GM12892 (cell line): ENCODE data around the gene PTPN14.
"Not testable (repeated sequence)": the region's sequence is repeated elsewhere in the genome, so short reads cannot be mapped to it uniquely, and the experiment has no call there.

Source experiments
- DNase-seq: peaks from one replicate; pipeline ENCODE4 v3.0.0; 2011; ENCODE audit not compliant: insufficient read length
- FAIRE-seq: peaks from 2 replicates; lab custom pipeline; 2011; peaks lifted over from hg19 to GRCh38; lab: Jason Lieb, UNC
- POLR2A ChIP-seq: IDR thresholded peaks from 2 replicates; pipeline ENCODE4 v1.6.1; 2011; ENCODE audit warnings: low read depth, low read length, control low read depth
- POLR2AphosphoS5 ChIP-seq: IDR thresholded peaks from 2 replicates; pipeline ENCODE4 v1.6.1; 2011; ENCODE audit warnings: low read depth, low read length, control low read depth
- TAF1 ChIP-seq: IDR thresholded peaks from 2 replicates; pipeline ENCODE4 v1.6.1; 2011; ENCODE audit warnings: low read depth, mild to moderate bottlenecking, control low read depth, low read length, borderline replicate concordance

PTPN14 gene

GRCh38 chr1:214579183-214579582, 27.8 kb upstream of the PTPN14 start:
- DNase-seq, result no peak
- FAIRE-seq, result no peak

GRCh38 chr1:214576120-214576519, 24.7 kb upstream of the PTPN14 start:
- not testable (repeated sequence) for DNase-seq, FAIRE-seq

More at GRCh38 chr1:214579183-214579582, 27.8 kb upstream of the PTPN14 start:
- TF ChIP-seq TAF1, result no peak

- TF ChIP-seq POLR2A, result no peak
- no peak for TF ChIP-seq POLR2AphosphoS5
- no peak for TF ChIP-seq TAF1
- no peak for FAIRE-seq
These were observed 23.4 kb upstream of the PTPN14 start for GRCh38 chr1:214574598-214575411.

GRCh38 chr1:214573386-214574318, 22.2 kb upstream of the PTPN14 start:
- TF ChIP-seq TAF1, result no peak
- TF ChIP-seq POLR2A, result no peak
- TF ChIP-seq POLR2AphosphoS5, result no peak
- DNase-seq (no peak), FAIRE-seq (no peak)

More at GRCh38 chr1:214574598-214575411, 23.4 kb upstream of the PTPN14 start:
- DNase-seq, result no peak

- DNase-seq (no peak), FAIRE-seq (no peak)
- TF ChIP-seq POLR2AphosphoS5 (no peak), TAF1 (no peak), POLR2A (no peak)
These were observed 19.9 kb upstream of the PTPN14 start for GRCh38 chr1:214571281-214571680.

- TF ChIP-seq POLR2AphosphoS5, result no peak
- TF ChIP-seq TAF1, result no peak
- no peak for TF ChIP-seq POLR2A
- no peak for FAIRE-seq
- DNase-seq, result no peak
These were observed 19.0 kb upstream of the PTPN14 start for GRCh38 chr1:214570442-214570841.

- TF ChIP-seq TAF1, result no peak
- no peak for TF ChIP-seq POLR2A
- FAIRE-seq, result no peak
- no peak for DNase-seq
These were observed 18.1 kb upstream of the PTPN14 start for GRCh38 chr1:214569357-214570004.

- TF ChIP-seq POLR2A (no peak), POLR2AphosphoS5 (no peak), TAF1 (no peak)
- DNase-seq, result no peak
- FAIRE-seq, result no peak
These were observed 16.9 kb upstream of the PTPN14 start for GRCh38 chr1:214568328-214568727.

- FAIRE-seq (no peak), DNase-seq (no peak)
- TF ChIP-seq POLR2AphosphoS5, result no peak
- TF ChIP-seq TAF1, result no peak
- no peak for TF ChIP-seq POLR2A
These were observed 16.1 kb upstream of the PTPN14 start for GRCh38 chr1:214567481-214567980.

- TF ChIP-seq TAF1, result no peak
- TF ChIP-seq POLR2A, result no peak
- no peak for TF ChIP-seq POLR2AphosphoS5
- FAIRE-seq, result no peak
- no peak for DNase-seq
These were observed 15.0 kb upstream of the PTPN14 start for GRCh38 chr1:214566158-214567104.

GRCh38 chr1:214565310-214565709, 13.9 kb upstream of the PTPN14 start:
- no peak for FAIRE-seq
- TF ChIP-seq POLR2A (no peak), TAF1 (no peak), POLR2AphosphoS5 (no peak)
- no peak for DNase-seq
